Stimulated activated CD4-positive, alpha-beta T cell treated with anti-CD3 and anti-CD28 coated beads, Interleukin-12 subunit alpha, Interleukin-12 subunit beta, amount 100 ng/mL, for 48 hours (primary cell): ENCODE measurements around the gene LARP4.
"Not testable (repeated sequence)": the region's sequence is repeated elsewhere in the genome, so short reads cannot be mapped to it uniquely, and the experiment has no call there.

ENCODE experiments used
- DNase-seq, 3 donors: peaks; one replicate each; pipeline ENCODE4 v3.0.0-alpha.2; 2020; ENCODE audit warnings: low read depth in 2 of 3, low spot score in 1 of 3

Gene LARP4

GRCh38 chr12:50400104-50400637 lies 514 bp upstream of the LARP4 start:
- DNase-seq: no peak

DNA sequence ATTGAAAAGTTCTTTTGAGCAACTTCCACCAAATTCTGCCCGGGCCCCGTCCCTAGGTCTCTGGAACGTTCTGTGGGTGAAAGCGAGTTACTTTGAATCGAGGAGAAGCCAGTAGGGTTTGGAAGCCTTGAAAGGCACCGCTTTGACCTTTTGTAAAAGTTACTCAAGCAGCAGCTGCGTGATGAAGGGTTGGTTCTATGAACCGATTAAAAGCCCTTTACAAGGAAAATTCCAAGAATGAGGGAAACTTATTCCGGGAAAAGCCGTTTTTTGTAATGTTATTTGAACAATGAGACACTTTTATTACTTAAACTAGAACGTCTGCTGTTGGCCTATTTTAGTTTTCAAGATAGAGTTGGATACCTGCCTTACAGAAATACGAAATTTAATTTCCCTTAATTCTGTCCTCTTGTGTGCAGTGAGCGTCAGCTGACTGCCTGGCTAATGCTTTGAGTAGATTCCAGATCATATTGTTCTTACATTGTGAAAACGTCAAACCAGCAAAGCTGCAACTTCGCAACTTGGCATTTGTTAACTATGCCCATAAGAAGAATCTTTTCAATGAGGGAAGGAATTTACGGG lies 906 bp downstream of the LARP4 start:
- peak in 1 of 3 donors; percentile 2 for DNase-seq

DNA sequence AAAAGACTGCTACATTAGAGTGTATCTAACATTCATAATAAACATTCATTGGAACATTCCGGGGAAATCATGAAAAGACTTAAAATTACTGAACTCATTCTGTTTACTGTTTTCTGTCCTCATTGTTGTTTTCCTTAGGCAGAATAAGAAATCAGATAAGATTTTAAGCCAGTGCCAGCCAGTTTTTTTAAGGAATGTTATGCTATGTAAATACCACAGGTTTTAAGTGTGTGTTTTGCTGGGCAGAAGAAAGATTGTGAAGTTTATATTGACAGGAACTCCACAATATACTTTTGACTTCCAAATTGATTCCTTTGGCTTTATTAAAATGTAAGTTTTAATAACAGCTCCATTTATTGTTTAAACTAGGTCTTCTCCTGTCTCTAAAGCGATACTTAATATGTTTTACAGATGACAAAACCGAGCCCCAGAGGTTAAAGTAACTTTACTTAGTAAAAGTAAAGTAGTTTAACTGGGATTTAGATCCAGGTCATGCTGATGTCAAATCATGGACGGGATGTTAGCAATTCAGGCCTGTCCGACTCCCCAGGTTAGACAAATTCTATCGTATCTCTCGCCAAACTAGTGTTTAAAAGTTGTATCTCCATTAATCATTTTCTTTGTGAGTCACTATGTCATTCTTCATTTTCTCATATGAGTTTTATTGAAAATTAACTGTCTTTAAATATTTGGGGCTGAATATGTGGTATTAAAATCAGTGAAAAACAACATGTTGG lies 1.7 kb downstream of the LARP4 start:
- DNase-seq: no peak

DNA sequence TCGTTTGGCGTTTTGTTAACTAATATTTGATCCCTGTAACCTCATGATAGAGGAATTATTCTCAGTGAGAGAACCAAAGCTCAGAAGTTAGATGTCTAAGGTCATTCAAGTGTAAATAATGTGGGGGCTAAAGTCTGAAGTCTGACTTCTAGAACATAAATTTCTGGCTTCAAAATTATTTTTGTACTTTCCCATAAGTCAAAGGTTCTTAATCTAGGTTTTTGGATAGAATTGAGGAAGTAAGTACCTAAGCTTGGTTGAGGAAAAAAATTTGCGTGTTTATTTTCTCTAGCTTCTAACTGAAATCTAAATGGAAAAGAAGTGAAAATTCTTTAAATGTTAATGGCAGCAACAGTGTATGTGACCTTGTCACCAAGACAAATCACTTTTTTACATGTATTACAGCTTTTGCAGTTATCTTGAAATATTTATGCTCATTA lies 2.3 kb downstream of the LARP4 start:
- no peak for DNase-seq

- DNase-seq: no peak
Observed at GRCh38 chr12:50404307-50404706, 3.6 kb downstream of the LARP4 start.

DNA sequence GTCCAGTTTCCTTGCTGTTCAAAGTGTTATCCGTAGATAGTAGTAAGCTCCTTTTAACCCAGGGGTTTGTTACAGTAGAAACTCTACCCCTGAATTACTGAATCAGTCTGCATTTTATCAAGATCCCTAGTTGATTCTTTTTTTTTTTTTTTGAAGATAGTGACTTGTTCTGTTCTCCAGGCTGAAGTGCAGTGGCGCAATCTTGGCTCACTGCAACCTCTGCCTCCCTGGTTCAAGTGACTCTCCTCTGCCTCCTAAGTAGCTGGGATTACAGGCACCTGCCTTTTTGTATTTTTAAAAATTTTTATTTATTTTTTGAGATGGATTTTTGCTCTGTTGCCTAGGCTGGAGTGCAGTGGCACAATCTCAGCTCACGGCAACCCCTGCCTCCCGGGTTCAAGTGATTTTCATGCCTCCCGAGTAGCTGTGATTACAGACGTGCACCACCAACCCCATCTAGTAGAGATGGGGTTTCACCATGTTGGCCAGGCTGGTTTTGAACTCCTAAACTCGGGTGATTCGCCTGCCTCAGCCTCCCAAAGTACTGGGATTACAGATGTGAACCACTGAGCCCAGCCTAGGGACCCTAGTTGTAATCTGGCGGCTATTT lies 10.5 kb downstream of the LARP4 start:
- DNase-seq: no peak

DNA sequence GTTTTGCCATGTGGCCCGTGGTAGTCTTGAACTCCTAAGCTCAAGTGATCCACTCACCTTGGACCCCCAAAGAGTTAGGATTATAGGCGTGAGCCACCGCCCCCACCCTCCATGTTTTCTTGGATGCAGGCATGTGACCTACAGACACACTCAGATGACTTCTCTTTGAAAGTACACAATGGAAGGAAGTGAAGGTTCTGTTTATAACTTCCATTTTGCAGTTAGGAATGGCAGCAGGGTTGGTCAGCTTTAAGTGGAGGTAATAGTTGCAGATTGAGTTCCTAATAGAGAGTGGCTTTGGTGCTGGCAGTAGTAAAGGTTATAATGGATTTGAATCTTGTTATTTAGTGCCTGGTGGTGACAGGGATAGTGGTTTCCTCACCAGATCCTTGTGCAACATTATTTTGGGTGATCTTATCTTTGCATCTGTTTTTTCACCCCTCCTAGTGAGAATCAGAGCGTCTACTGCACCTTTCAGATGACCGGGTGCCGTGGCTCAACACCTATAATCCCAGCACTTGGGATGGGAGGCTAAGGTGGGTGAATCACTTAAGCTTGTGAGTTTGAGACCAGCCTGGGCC lies 15.3 kb downstream of the LARP4 start:
- no peak for DNase-seq

- no peak for DNase-seq
Observed at GRCh38 chr12:50419112-50419909, 18.6 kb downstream of the LARP4 start.

- DNase-seq: not testable (repeated sequence)
Observed at GRCh38 chr12:50422855-50423254, 22.2 kb downstream of the LARP4 start.

DNA sequence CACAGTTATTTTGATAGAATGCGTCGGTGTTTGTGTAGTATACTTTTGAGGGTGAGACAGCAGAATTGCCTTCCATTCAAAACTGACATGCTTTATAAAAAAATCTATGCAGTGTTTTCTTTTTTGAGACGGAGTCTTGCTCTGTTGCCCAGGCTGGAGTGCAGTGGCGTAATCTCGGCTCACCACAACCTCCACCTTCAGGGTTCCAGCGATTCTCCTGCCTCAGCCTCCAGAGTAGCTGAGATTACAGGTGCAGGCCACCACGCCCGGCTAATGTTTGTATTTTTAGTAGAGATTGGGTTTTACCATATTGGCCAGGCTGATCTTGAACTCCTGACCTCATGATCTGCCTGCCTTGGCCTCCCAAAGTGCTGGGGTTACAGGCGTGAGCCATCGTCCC lies 22.7 kb downstream of the LARP4 start:
- not testable (repeated sequence) for DNase-seq

GRCh38 chr12:50425589-50426258 lies 25.0 kb downstream of the LARP4 start:
- no peak for DNase-seq

GRCh38 chr12:50431656-50432055 lies 31.0 kb downstream of the LARP4 start:
- DNase-seq: not testable (repeated sequence)

GRCh38 chr12:50440288-50440687 lies 39.6 kb downstream of the LARP4 start:
- DNase-seq: no peak

GRCh38 chr12:50441763-50442162 lies 41.1 kb downstream of the LARP4 start:
- no peak for DNase-seq

GRCh38 chr12:50442178-50442908 lies 41.7 kb downstream of the LARP4 start:
- no peak for DNase-seq

DNA sequence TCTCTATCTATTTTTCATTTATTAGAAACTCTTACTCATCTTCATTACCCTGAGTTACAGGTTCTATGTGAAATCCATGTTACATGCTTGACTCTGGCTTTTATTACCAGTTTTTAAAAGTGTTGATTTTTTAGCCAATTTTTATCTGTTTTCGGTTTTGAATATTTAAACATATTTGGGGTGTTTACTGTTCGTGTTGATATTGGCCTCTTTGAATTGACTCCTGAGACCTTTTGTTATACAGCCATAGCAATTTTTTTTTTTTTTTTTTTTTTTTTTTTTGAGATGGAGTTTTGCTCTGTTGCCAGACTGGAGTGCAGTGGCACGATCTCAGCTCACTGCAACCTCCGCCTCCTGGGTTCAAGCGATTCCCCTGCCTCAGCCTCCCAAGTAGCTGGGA lies 49.0 kb downstream of the LARP4 start:
- DNase-seq: not testable (repeated sequence)

DNA sequence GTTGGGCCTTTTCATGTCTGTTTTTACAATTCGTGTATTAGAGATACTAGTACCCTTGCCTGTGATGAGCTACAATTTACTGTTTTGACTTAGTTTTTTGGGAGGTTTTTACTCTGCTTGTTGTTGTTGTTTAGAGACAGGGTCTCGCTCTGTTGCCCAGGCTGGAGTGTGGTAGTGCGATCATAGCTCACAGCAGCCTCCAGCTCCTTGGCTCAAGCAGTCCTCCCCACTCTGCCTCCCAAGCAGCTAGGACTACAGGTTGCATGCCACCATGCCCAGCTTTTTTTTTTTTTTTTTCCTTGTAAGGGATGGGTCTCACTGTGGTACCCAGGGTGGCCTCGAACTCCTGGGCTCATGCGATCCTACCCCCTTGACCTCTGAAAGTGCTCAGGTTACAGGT lies 52.1 kb downstream of the LARP4 start:
- DNase-seq: no peak

- no peak for DNase-seq
Observed at GRCh38 chr12:50453872-50454271, 53.2 kb downstream of the LARP4 start.

DNA sequence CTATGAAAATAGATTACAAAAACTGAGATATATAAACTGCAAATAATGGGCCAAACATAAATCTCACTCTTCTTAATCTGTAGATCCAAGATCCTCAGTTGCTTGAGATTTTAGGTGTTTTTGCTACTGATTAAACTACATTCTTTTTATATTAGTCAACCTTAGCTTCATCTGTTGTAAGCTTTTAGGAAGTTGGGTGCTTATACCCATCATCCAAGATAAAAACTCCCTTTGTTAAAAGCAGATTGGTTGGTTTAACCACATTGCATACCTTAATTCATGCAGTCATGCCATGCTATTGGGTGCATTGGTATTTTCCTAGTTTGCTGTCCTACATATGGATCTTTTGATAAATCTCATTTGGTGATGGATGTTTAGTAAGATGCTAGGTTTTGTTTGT lies 57.9 kb downstream of the LARP4 start:
- DNase-seq: no peak

GRCh38 chr12:50467439-50467838 lies 66.8 kb downstream of the LARP4 start:
- DNase-seq: no peak
